Mucosa of rectum (tissue), 2 donors: Measurements from ENCODE around the gene MAN1C1.

Experiments
- H3K27ac ChIP-seq, 2 donors: one replicate each; pipeline ENCODE4 v1.7.0; 2013; ENCODE audit warnings: inconsistent platforms in 2 of 2, low read depth in 2 of 2, low read length in 2 of 2
- H3K27me3 ChIP-seq, 2 donors: one replicate each; pipeline ENCODE4 v1.7.0; 2013; ENCODE audit warnings: low read length in 2 of 2; ENCODE audit not compliant: control insufficient read depth in 2 of 2, insufficient read depth in 2 of 2
- H3K36me3 ChIP-seq, 2 donors: one replicate each; pipeline ENCODE4 v1.7.0; 2013; ENCODE audit warnings: low read length in 2 of 2; ENCODE audit not compliant: control insufficient read depth in 2 of 2, insufficient read depth in 2 of 2
- H3K4me1 ChIP-seq, 2 donors: one replicate each; pipeline ENCODE4 v1.7.0; 2013; ENCODE audit warnings: low read length in 2 of 2, mild to moderate bottlenecking in 1 of 2; ENCODE audit not compliant: control insufficient read depth in 2 of 2, insufficient read depth in 2 of 2
- H3K4me3 ChIP-seq, 2 donors: one replicate each; pipeline ENCODE4 v1.7.0; 2013; ENCODE audit warnings: low read length in 2 of 2
- H3K9ac ChIP-seq, 2 donors: one replicate each; pipeline ENCODE4 v1.7.0; 2013; ENCODE audit warnings: low read length in 2 of 2, low read depth in 1 of 2, mild to moderate bottlenecking in 1 of 2
- H3K9me3 ChIP-seq, 2 donors: one replicate each; pipeline ENCODE4 v1.7.0; 2013; ENCODE audit warnings: low read length in 2 of 2; ENCODE audit not compliant: control insufficient read depth in 2 of 2
- donor health status: healthy.
- donor health status: Normal muscosa, but diverticular disease.

The MAN1C1 gene

DNA sequence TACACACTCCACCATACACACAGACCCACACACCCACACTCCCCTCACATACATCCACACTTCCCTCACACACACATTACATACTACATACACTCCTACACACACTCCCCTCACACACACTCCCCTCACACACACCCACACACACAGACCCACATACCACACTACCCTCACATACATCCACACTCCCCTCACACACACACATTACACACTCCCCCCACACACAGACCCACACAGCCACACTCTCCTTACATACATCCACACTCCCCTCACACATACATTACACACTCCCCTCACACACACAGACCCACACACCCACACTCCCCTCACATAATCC lies 150.8 kb downstream of the MAN1C1 start:
- no peaks in the 10 kb centered on the region for H3K9me3 ChIP-seq
- H3K27ac ChIP-seq, result no peak overlapping the region
- H3K4me3 ChIP-seq, result no peak overlapping the region
- H3K4me1 ChIP-seq, result peaks cover 5 to 7% of the 10 kb centered on the region in 2 donors
- no peak overlapping the region for H3K9ac ChIP-seq
- H3K27me3 ChIP-seq, result no peaks in the 10 kb centered on the region
- peaks cover 2 to 3% of the 10 kb centered on the region in 2 donors for H3K36me3 ChIP-seq

DNA sequence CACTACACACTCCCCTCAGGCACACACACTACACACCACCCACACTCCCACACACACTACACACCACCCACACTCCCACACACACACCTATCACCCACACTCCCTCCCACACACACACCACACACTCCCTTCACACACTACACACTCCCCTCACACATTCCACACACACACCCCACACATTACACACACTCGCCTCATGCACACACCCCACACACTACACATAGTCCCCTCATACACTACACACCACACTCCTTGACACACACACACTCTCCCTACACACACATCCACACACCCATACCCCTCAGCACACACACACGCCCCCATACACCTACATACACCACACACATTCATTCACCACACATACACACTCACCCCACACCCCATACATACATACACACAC lies 152.4 kb downstream of the MAN1C1 start:
- Histone ChIP-seq H3K4me1 (peaks cover 10 to 16% of the 10 kb centered on the region in 2 donors), H3K4me3 (no peak overlapping the region), H3K9ac (no peak overlapping the region), H3K27me3 (no peaks in the 10 kb centered on the region), H3K9me3 (no peaks in the 10 kb centered on the region), H3K27ac (no peak overlapping the region), H3K36me3 (peaks cover 2 to 3% of the 10 kb centered on the region in 2 donors)

DNA sequence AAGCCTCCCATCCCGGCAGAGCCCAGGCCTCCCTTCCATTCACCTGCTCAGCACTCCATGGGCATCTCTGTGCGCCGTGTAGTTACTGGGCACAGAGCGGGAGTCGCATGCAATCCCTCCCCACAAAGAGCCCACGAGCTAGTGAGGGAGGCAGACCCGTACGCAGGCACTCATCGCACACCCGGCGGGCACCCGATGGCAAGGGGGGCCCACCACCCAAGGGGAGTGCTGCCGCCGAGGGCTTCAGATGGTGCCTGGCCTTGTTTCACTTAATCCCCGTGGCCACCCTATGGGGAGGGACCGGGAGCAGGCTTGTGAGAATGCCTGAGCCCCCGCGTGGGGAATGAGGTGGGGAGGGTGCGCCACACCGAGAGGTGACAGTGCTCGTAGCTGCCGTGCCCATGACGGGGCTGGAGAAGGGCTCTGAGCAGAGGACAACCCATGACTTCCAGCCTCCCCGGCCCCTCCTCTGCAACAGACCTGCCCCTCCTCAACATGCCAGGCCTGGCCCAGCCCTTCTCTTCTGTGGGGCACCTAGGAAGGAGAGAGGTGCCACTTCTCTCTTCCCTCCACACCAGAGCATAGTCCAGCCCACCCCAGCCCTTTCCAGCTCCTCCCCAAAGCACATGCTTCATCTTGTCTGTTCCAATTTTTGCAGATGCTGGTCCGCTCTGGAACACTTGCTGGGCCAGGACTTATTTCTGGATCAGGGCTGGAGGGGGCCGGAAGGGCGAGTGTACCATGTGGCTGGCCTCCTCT lies 153.2 kb downstream of the MAN1C1 start:
- no peaks in the 10 kb centered on the region for H3K27me3 ChIP-seq
- H3K9me3 ChIP-seq, result no peaks in the 10 kb centered on the region
- peaks cover 16 to 23% of the 10 kb centered on the region in 2 donors for H3K4me1 ChIP-seq
- H3K27ac ChIP-seq, result no peak overlapping the region
- no peak overlapping the region for H3K4me3 ChIP-seq
- H3K9ac ChIP-seq, result no peak overlapping the region
- peaks cover 2 to 3% of the 10 kb centered on the region in 2 donors for H3K36me3 ChIP-seq

DNA sequence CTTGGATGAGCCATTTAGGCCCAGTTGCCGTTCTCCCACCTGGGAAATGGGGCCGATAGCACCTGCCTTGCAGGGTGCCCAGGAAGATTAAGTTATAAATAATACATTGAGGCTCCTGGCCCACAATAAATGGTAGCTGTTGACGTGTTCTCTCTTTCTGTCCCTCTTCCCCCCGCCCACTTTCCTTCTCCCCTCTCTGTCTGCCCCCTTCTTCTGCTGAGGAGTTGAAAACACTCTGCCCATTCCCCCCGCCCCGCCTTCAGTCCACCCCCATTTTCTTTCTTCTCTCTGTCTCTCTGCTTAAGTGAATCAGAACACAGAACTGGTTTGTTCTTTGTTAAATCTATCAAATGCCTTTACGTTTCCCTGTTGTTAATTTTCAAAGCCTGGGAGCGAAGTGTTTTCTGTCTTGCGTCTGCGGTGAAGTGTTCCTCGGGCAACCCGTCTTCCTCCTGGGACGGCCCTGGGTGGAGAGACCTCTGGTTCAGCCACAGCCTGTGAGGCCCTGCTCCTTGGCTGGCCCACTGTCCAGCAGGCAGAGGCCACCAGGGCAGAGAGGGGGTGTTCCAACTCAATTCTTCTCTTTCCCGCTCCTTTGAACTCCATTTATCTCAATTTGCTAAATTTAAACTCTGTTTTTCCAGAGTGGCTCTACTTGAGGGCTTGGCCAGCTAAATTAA lies 154.1 kb downstream of the MAN1C1 start:
- Histone ChIP-seq H3K27me3 (no peaks in the 10 kb centered on the region), H3K4me1 (peaks cover 16 to 31% of the 10 kb centered on the region in 2 donors), H3K9me3 (no peaks in the 10 kb centered on the region), H3K4me3 (no peak overlapping the region), H3K9ac (peak overlapping the region in 1 of 2 donors; percentile 14), H3K27ac (no peak overlapping the region), H3K36me3 (peaks cover 2 to 3% of the 10 kb centered on the region in 2 donors)

DNA sequence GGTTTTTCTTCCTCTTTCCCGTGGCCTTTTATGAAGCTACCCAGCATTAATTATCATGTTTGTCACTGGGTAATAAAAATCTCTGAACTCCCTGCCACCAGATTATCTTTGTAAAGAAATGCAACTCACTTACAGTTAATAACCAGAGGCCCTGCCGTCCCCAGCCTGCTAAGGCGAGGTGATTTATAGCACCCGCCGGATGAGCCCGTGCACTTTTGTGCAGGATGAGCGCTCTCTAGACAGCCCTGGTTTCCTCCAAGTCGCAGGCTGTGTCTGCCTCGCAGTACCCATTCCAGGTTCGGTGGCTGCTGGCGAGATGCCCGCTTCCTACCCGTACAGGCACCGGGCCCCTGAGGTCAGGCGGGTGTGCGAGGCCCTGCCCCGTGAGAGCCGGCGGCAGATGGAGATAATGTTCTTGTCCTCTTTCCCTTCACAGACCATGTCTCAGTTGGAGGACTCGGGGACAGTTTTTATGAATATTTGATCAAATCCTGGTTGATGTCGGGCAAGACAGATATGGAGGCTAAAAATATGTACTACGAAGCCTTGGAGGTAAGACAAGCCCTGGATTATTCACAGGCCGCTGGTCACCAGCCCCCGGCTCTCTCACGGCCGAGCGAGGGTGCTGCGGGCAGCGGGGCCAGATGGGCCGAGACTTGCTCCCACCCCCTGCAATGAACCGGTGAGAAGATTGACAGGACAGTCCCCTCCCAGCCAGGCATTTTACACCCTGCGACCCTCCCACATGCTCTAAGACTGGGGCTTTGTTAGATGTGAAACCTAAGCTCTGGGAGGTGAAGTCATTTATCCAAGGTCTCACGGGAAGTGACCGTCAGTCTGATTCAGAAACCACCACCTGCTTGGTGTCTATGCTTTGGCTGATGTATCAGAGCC lies 154.9 kb downstream of the MAN1C1 start:
- Histone ChIP-seq H3K4me1 (peaks cover 16 to 31% of the 10 kb centered on the region in 2 donors), H3K27me3 (no peaks in the 10 kb centered on the region), H3K36me3 (peaks cover 2 to 3% of the 10 kb centered on the region in 2 donors), H3K9me3 (no peaks in the 10 kb centered on the region), H3K9ac (no peak overlapping the region), H3K27ac (no peak overlapping the region), H3K4me3 (no peak overlapping the region)

DNA sequence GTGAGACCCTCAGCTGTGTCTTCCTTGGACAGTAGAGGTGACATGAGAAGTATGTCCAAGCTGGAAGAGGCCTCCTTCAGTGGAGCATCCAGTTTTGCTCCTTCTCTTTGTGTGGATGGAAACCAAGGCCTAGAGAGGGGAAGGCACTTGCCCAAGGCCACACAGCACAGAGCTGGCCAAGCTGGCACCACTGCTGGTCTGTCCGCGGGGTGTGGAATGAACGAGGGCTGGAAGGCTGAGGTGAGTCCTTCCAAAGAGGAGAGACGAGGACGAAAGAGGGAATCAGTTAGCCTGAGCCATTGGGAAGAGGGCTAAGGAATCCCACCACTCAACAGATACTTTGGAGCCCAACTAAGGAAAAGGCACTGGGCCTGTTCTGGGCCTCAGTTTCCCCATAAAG lies 155.6 kb downstream of the MAN1C1 start:
- peaks cover 2 to 3% of the 10 kb centered on the region in 2 donors for H3K36me3 ChIP-seq

DNA sequence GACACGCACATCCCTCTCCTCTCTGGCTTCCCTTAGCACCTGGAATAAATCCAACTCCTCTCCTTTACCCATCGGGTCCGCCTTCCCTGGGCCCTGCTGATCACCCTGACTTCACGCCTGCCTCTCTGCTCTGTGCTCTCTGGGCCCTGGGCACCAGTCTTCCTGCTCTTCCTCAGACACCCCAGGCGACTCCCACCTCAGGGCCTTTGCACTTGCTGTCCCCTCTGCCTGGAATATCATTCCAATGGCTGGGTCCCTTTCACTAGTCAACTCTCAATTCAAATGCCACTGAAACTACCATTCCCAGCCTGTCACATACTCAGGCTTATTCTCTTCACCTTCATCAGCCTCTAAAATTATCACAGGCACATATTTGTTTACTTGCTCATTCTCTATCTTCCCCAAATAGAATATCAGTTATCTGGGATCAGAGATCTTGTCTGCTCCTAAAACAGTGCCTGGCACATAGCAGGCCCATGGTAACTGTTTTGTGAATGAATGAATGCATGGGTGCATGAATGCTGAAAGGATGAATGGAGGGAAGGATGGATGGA lies 156.2 kb downstream of the MAN1C1 start:
- no peak overlapping the region for H3K27ac ChIP-seq
- no peaks in the 10 kb centered on the region for H3K27me3 ChIP-seq
- no peak overlapping the region for H3K9ac ChIP-seq
- no peaks in the 10 kb centered on the region for H3K9me3 ChIP-seq
- no peak overlapping the region for H3K4me3 ChIP-seq
- H3K4me1 ChIP-seq, result peaks cover 16 to 31% of the 10 kb centered on the region in 2 donors
- peaks cover 2 to 3% of the 10 kb centered on the region in 2 donors for H3K36me3 ChIP-seq

More for the DNA sequence above, 155.6 kb downstream of the MAN1C1 start:
- peaks cover 16 to 31% of the 10 kb centered on the region in 2 donors for H3K4me1 ChIP-seq
- no peak overlapping the region for H3K4me3 ChIP-seq
- H3K27ac ChIP-seq, result no peak overlapping the region
- H3K9me3 ChIP-seq, result no peaks in the 10 kb centered on the region
- H3K27me3 ChIP-seq, result no peaks in the 10 kb centered on the region
- H3K9ac ChIP-seq, result no peak overlapping the region

DNA sequence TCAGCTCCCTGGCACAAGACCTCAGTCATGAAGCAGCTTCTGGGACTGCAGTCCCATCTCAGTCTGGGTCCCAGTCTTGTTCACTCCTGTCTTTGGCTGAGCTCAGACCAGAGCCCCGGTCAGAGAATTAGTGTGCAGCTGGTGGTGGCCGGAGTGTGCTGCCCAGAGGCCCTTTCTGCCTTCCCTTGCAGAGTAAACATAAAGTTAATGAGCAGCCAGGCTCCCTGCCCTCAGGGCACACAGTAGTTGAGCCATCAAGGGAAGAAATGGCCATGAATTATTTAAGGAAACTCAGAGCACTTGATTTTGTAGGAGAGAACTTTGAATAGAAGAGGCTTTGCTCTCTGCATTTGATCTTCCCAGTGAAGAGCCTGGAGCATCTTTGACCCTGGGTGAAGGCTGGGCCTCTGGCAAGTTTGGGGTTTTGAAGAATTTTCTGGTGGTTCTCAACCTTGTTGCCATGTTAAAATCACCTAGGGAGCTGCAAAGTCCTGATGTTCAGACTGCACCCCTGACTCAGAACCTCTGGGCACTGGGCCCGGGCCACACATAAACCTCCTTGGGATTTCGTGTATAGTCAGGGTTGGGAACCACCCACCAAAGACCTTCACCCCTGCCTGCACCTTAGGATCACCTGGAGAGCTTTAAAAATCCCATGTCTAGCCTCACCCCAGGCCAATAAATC lies 157.0 kb downstream of the MAN1C1 start:
- Histone ChIP-seq H3K4me3 (no peak overlapping the region), H3K9ac (no peak overlapping the region), H3K36me3 (peaks cover 2 to 3% of the 10 kb centered on the region in 2 donors), H3K4me1 (peaks cover 16 to 31% of the 10 kb centered on the region in 2 donors), H3K27me3 (no peaks in the 10 kb centered on the region), H3K27ac (no peak overlapping the region), H3K9me3 (no peaks in the 10 kb centered on the region)

DNA sequence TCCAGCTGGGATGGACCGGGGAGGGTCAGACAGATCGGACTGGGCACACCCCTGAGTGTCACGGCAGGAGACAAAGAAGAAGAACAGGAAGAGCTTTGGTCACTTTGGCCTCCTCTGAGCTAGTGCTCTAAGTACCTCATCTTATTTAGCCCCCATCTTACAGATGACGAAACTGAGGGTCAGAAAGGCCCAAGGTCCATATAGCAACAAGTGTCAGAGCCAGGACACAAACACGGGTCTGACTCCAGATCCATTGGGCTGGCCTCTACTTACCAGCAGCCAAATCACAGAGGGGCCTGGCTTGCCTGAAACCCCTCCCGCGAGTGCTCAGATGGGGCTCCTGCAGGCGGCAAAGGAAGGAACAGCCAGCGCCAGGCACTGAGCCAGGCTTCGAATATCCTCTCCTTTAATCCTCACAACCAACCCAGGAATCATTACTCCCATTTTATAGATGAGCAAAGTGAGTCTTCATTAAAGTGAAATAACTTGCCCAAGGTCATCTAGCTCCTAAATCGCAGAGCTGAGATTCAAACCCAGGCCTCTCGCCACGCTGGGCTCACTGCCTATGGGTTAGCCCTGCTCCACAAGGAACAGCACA lies 157.7 kb downstream of the MAN1C1 start:
- no peak overlapping the region for H3K4me3 ChIP-seq
- H3K27ac ChIP-seq, result no peak overlapping the region
- peaks cover 0 to 3% of the 10 kb centered on the region in 2 donors for H3K36me3 ChIP-seq
- no peak overlapping the region for H3K9ac ChIP-seq
- H3K9me3 ChIP-seq, result no peaks in the 10 kb centered on the region
- no peaks in the 10 kb centered on the region for H3K27me3 ChIP-seq
- peaks cover 16 to 31% of the 10 kb centered on the region in 2 donors for H3K4me1 ChIP-seq
